ENCODE measurements around the gene HIGD1A. TPM values are rescaled to one million over a fixed set of nuclear protein-coding genes. Genes with fewer than 3 reads are reported as not detected.

HIGD1A gene
- polyA plus RNA-seq, 1 donor (not counting 4 experiments of a cell fraction or from before 2014, with no cell fraction given) = 443 TPM

- Histone ChIP-seq H3K27ac (ENCODE audit: control insufficient read depth, insufficient read depth, low read length) (no peak within 1 kb of the TSS), H2AFZ (ENCODE audit: control insufficient read depth, low read length) (no peak within 1 kb of the TSS), H3K9me3 (ENCODE audit: control insufficient read depth, low read depth, low read length) (no peaks in the 10 kb centered on the region), H3K4me1 (ENCODE audit: control insufficient read depth, extremely low read depth, insufficient read depth, low read length) (peaks cover 5% of the 10 kb centered on the region), H3K9me1 (ENCODE audit: control insufficient read depth, extremely low read depth, insufficient read depth, low read length) (no peaks in the 10 kb centered on the region), H3K79me2 (ENCODE audit: control insufficient read depth, insufficient read depth, low read length) (no peaks in the 10 kb centered on the region), H3K27me3 (ENCODE audit: control insufficient read depth, extremely low read depth, insufficient read depth, low read length) (no peaks in the 10 kb centered on the region), H3K4me3 (ENCODE audit: control insufficient read depth in 2 of 3, extremely low read depth in 1 of 3, insufficient read depth in 2 of 3, low read depth in 1 of 3, low read length in 3 of 3) (no peak within 1 kb of the TSS), H3K4me2 (ENCODE audit: control insufficient read depth, extremely low read depth, insufficient read depth, low read depth, low read length) (no peak within 1 kb of the TSS), H3K36me3 (ENCODE audit: control insufficient read depth in 2 of 2, extremely low read depth in 1 of 2, insufficient read depth in 2 of 2, low read length in 2 of 2) (no peaks in the 10 kb centered on the region), H3K9ac (ENCODE audit: control insufficient read depth, extremely low read depth, insufficient read depth, low read length) (no peak within 1 kb of the TSS), H4K20me1 (ENCODE audit: control insufficient read depth, extremely low read depth, insufficient read depth, low read length) (no peaks in the 10 kb centered on the region)
- no peak for FAIRE-seq
- dilution Hi-C loops (cut with MboI; ENCODE audit: extremely low pct_ligation_motif_present, low sequenced_read_pairs) = no loop called here
- no peak for TF ChIP-seq CTCF (optimal IDR thresholded peaks at IDR 0.05 in 1 of 3, IDR thresholded peaks at IDR 0.05 in 1 of 3, conservative IDR thresholded peaks at IDR 0.05 in 1 of 3; ENCODE audit: extremely low read depth in 1 of 3, insufficient read depth in 2 of 3, low read length in 3 of 3)
- TF ChIP-seq EZH2 (IDR thresholded peaks at IDR 0.05; ENCODE audit: low read length) = no peak
- no peak for DNase-seq (ENCODE audit: low read depth, low spot score)
Observed at GRCh38 chr3:42809202-42809601, 4.9 kb upstream of the HIGD1A start, which contains the start of gene ACKR2. Gene ACKR2 (plus strand): TSS chr3:42809445. CDS start chr3:42864503, 55,058 bp downstream.

- Histone ChIP-seq H4K20me1 (ENCODE audit: control insufficient read depth, extremely low read depth, insufficient read depth, low read length) (no peaks in the 10 kb centered on the region), H3K9me3 (ENCODE audit: control insufficient read depth, low read depth, low read length) (no peaks in the 10 kb centered on the region), H3K27me3 (ENCODE audit: control insufficient read depth, extremely low read depth, insufficient read depth, low read length) (no peaks in the 10 kb centered on the region), H3K4me3 (ENCODE audit: control insufficient read depth in 2 of 3, extremely low read depth in 1 of 3, insufficient read depth in 2 of 3, low read depth in 1 of 3, low read length in 3 of 3) (no peak overlapping the region), H3K9ac (ENCODE audit: control insufficient read depth, extremely low read depth, insufficient read depth, low read length) (no peak overlapping the region), H3K36me3 (ENCODE audit: control insufficient read depth in 2 of 2, extremely low read depth in 1 of 2, insufficient read depth in 2 of 2, low read length in 2 of 2) (no peaks in the 10 kb centered on the region), H2AFZ (ENCODE audit: control insufficient read depth, low read length) (no peak overlapping the region), H3K4me1 (ENCODE audit: control insufficient read depth, extremely low read depth, insufficient read depth, low read length) (peaks cover 5% of the 10 kb centered on the region), H3K9me1 (ENCODE audit: control insufficient read depth, extremely low read depth, insufficient read depth, low read length) (no peaks in the 10 kb centered on the region), H3K79me2 (ENCODE audit: control insufficient read depth, insufficient read depth, low read length) (peaks cover 12% of the 10 kb centered on the region), H3K27ac (ENCODE audit: control insufficient read depth, insufficient read depth, low read length) (no peak overlapping the region), H3K4me2 (ENCODE audit: control insufficient read depth, extremely low read depth, insufficient read depth, low read depth, low read length) (no peak overlapping the region)
- dilution Hi-C loops (cut with MboI; ENCODE audit: extremely low pct_ligation_motif_present, low sequenced_read_pairs) = no loop called here
- TF ChIP-seq CTCF (optimal IDR thresholded peaks at IDR 0.05 in 1 of 3, IDR thresholded peaks at IDR 0.05 in 1 of 3, conservative IDR thresholded peaks at IDR 0.05 in 1 of 3; ENCODE audit: extremely low read depth in 1 of 3, insufficient read depth in 2 of 3, low read length in 3 of 3) = no peak
- DNase-seq (ENCODE audit: low read depth, low spot score) (no peak), FAIRE-seq (no peak)
Observed at GRCh38 chr3:42807929-42808328, 3.6 kb upstream of the HIGD1A start.
